CD4-positive, alpha-beta T cell (primary cell): ENCODE data around the gene CAMSAP1. TPM values are rescaled to one million over a fixed set of nuclear protein-coding genes. Genes with fewer than 3 reads are reported as not detected.

Experiments used
- ATAC-seq: fragments of 200-7000 bp; cut with Tn5 transposase; one replicate; pipeline ENCODE4 v1.10.0; 2022; ENCODE audit warnings: mild to moderate bottlenecking; ENCODE audit not compliant: poor library complexity
- CTCF ChIA-PET: fragments of 350-600 bp; sonication (Branson Sonifier 250); formaldehyde crosslinking; loops from one replicate; lab custom pipeline; 2021; ENCODE audit warnings: antibody characterized with exemption, inconsistent platforms; lab: Charles Lee
- POLR2A ChIA-PET: fragments of 350-600 bp; sonication (Branson Sonifier 250); formaldehyde crosslinking; loops from one replicate; lab custom pipeline; 2021; ENCODE audit warnings: antibody characterized with exemption, inconsistent platforms; lab: Charles Lee
- DNase-seq, 14 experiments: peaks; one replicate each; pipeline ENCODE4 v3.0.0-alpha.2; 2013 to 2020; ENCODE audit warnings: mixed read lengths in 2 of 14
- H3K27ac ChIP-seq, 2 donors: one replicate each; pipeline versions ENCODE4 v1.5.1 to v1.7.0; 2013; ENCODE audit warnings: low read length in 2 of 2, low read depth in 1 of 2, mild to moderate bottlenecking in 1 of 2
- H3K27me3 ChIP-seq, 2 experiments: 1 replicate in 1 of 2; 2 replicates in 1 of 2; pipeline versions ENCODE4 v1.6.1 to v1.7.0; 2013; ENCODE audit warnings: low read length in 2 of 2, control low read depth in 1 of 2, mild to moderate bottlenecking in 1 of 2, moderate library complexity in 1 of 2; ENCODE audit not compliant: insufficient read depth in 2 of 2, control insufficient read depth in 1 of 2
- H3K36me3 ChIP-seq: one replicate; pipeline ENCODE4 v1.6.1; 2013; ENCODE audit warnings: low read length, control low read depth; ENCODE audit not compliant: insufficient read depth
- H3K4me1 ChIP-seq: one replicate; pipeline ENCODE4 v1.6.1; 2013; ENCODE audit warnings: low read length, control low read depth; ENCODE audit not compliant: insufficient read depth
- H3K4me3 ChIP-seq: one replicate; pipeline ENCODE4 v1.5.1; 2013; ENCODE audit warnings: mild to moderate bottlenecking, low read length, moderate library complexity
- H3K9me3 ChIP-seq, 2 experiments: 1 replicate in 1 of 2; 2 replicates in 1 of 2; pipeline versions ENCODE4 v1.6.1 to v1.7.0; 2013; ENCODE audit warnings: low read length in 2 of 2, mild to moderate bottlenecking in 2 of 2, control low read depth in 1 of 2, moderate library complexity in 1 of 2; ENCODE audit not compliant: control insufficient read depth in 1 of 2, insufficient read depth in 1 of 2
- H3K27ac Mint-ChIP-seq: one replicate; pipeline ENCODE4 v1.8.0; 2020; ENCODE audit warnings: mixed read lengths
- H3K27me3 Mint-ChIP-seq: one replicate; pipeline ENCODE4 v1.8.0; 2021; ENCODE audit warnings: mixed read lengths
- H3K36me3 Mint-ChIP-seq: one replicate; pipeline ENCODE4 v1.8.0; 2021; ENCODE audit warnings: low read depth, mixed read lengths
- H3K4me1 Mint-ChIP-seq: one replicate; pipeline ENCODE4 v1.8.0; 2021; ENCODE audit warnings: low read depth, mixed read lengths
- H3K4me3 Mint-ChIP-seq: one replicate; pipeline ENCODE4 v1.8.0; 2020; ENCODE audit warnings: mild to moderate bottlenecking, mixed read lengths
- H3K9me3 Mint-ChIP-seq: one replicate; pipeline ENCODE4 v1.8.0; 2020; ENCODE audit warnings: mixed read lengths
- intact Hi-C, 2 experiments: fragments of 100-400 bp; cut with DNase I in 1 of 2; cut with micrococcal nuclease in 1 of 2; formaldehyde crosslinking; loops; one replicate each; pipeline versions ENCODE4 v1.15.1 to v1.9.0; 2023 to 2025; cut with DNase I, micrococcal nuclease
- total RNA-seq, 174 experiments: library from RNA in 2 of 174; stranded (reverse) in 2 of 174; gene quantifications; one replicate each; pipeline ENCODE4 v1.2.3 and lab custom pipeline; 2021 to 2026
- TF ChIP-seq, protein P1 (sequence below): fragments of 200-600 bp; IDR thresholded peaks from one replicate; pipeline ENCODE4 v1.8.0; 2022; ENCODE audit warnings: antibody characterized with exemption, mild to moderate bottlenecking

CAMSAP1 gene
- total RNA-seq, 2 experiments from 2014 or later: 16.8 to 18.2 TPM

DNA sequence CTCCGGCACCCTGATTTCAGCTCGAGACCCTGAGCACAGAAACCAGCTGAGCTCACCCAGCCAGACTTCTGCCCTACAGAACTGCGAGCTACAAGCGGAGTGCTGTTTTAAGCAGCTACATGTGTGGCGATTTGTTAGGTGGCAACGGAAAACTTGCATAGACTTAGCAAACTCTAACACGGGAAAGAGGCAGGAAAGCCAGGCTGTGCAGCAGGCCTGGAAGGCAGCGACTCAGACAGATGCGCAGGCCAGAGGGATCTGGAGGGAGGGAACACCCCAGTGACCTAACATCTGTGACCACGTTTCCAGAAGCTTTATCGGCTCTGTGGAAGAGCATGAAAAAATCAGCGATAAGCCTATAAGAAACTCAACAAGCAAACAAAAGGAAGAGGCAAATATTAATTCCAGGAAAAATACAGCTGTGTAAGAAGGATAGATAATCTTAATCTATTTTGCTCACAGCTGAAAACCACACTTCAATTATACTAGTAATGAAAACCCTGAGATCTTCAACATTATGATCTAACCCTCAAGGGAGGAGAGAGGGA is 42.9 kb upstream of the CAMSAP1 start:
- ATAC-seq (no peak), DNase-seq (no peak)
- no peak overlapping the region for H3K4me3 ChIP-seq
- CTCF ChIA-PET: no interaction called here
- no peaks in the 10 kb centered on the region for H3K9me3 ChIP-seq
- Mint-ChIP-seq H3K4me3 (no peak overlapping the region), H3K27me3 (no peaks in the 10 kb centered on the region), H3K27ac (no peak overlapping the region), H3K4me1 (peaks cover 5% of the 10 kb centered on the region), H3K36me3 (peaks cover 74% of the 10 kb centered on the region), H3K9me3 (no peaks in the 10 kb centered on the region)
- POLR2A ChIA-PET: no interaction called here
- TF ChIP-seq, protein P1, sequence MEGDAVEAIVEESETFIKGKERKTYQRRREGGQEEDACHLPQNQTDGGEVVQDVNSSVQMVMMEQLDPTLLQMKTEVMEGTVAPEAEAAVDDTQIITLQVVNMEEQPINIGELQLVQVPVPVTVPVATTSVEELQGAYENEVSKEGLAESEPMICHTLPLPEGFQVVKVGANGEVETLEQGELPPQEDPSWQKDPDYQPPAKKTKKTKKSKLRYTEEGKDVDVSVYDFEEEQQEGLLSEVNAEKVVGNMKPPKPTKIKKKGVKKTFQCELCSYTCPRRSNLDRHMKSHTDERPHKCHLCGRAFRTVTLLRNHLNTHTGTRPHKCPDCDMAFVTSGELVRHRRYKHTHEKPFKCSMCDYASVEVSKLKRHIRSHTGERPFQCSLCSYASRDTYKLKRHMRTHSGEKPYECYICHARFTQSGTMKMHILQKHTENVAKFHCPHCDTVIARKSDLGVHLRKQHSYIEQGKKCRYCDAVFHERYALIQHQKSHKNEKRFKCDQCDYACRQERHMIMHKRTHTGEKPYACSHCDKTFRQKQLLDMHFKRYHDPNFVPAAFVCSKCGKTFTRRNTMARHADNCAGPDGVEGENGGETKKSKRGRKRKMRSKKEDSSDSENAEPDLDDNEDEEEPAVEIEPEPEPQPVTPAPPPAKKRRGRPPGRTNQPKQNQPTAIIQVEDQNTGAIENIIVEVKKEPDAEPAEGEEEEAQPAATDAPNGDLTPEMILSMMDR: no peak
- H3K27ac ChIP-seq: no peak overlapping the region
- no peaks in the 10 kb centered on the region for H3K27me3 ChIP-seq
- intact Hi-C loops: no loop called here
- H3K4me1 ChIP-seq: no peaks in the 10 kb centered on the region
- peaks cover 52% of the 10 kb centered on the region for H3K36me3 ChIP-seq

GRCh38 chr9:135949501-135950134 is 42.3 kb upstream of the CAMSAP1 start:
- Histone ChIP-seq H3K36me3 (peaks cover 55% of the 10 kb centered on the region), H3K4me1 (no peaks in the 10 kb centered on the region), H3K27ac (no peak overlapping the region), H3K4me3 (no peak overlapping the region), H3K9me3 (no peaks in the 10 kb centered on the region), H3K27me3 (no peaks in the 10 kb centered on the region)
- intact Hi-C loops: no loop called here
- DNase-seq: no peak
- Mint-ChIP-seq H3K9me3 (no peaks in the 10 kb centered on the region), H3K4me1 (peaks cover 5% of the 10 kb centered on the region), H3K27ac (no peak overlapping the region), H3K36me3 (peaks cover 75% of the 10 kb centered on the region), H3K4me3 (no peak overlapping the region), H3K27me3 (no peaks in the 10 kb centered on the region)
- TF ChIP-seq, protein P1: no peak
- no peak for ATAC-seq
- POLR2A ChIA-PET: no interaction called here
- CTCF ChIA-PET: no interaction called here

DNA sequence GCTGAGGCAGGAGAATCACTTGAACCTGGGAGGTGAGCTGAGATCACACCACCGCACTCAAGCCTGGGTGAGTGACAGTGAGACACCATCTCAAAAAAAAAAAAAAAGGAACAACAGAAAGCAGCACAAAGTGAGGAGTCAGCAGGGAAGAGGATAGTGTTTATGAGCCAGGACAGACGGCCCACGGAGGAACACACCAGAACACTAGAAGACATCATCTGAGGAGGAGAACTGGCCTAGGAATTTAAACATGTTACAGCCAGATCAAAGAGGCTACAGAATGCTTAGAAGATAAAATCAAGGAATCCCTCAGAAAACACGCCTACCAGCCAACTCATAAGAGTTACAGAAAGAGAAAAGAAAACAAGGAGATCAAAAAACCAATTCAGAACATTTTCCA is 41.6 kb upstream of the CAMSAP1 start:
- Histone ChIP-seq H3K36me3 (peaks cover 59% of the 10 kb centered on the region), H3K4me3 (no peak overlapping the region), H3K27ac (no peak overlapping the region), H3K9me3 (no peaks in the 10 kb centered on the region), H3K4me1 (no peaks in the 10 kb centered on the region), H3K27me3 (no peaks in the 10 kb centered on the region)
- H3K27me3 Mint-ChIP-seq: no peaks in the 10 kb centered on the region
- no peak for ATAC-seq
- CTCF ChIA-PET: no interaction called here
- H3K4me1 Mint-ChIP-seq: peaks cover 5% of the 10 kb centered on the region
- no peak overlapping the region for H3K27ac Mint-ChIP-seq
- H3K9me3 Mint-ChIP-seq: no peaks in the 10 kb centered on the region
- H3K4me3 Mint-ChIP-seq: no peak overlapping the region
- peaks cover 77% of the 10 kb centered on the region for H3K36me3 Mint-ChIP-seq
- TF ChIP-seq, protein P1: no peak
- POLR2A ChIA-PET: interaction anchor here (0.6 kb wide), 1 partner anchor 370 kb away, joined by 3 read pairs; no protein-coding TSS in a partner anchor
- DNase-seq: no peak
- intact Hi-C loops: no loop called here
